ENCODE results near the gene PAK1IP1.
"Not testable (repeated sequence)": the region's sequence is repeated elsewhere in the genome, so short reads cannot be mapped to it uniquely, and the experiment has no call there.

PAK1IP1 gene

GRCh38 chr6:10695086-10695657, 400 bp downstream of the PAK1IP1 start:
- DNase-seq: no peak

GRCh38 chr6:10696655-10697054, 1.9 kb downstream of the PAK1IP1 start:
- no peak for DNase-seq

- no peak for DNase-seq
Observed at GRCh38 chr6:10713962-10714361, 19.2 kb downstream of the PAK1IP1 start.

GRCh38 chr6:10719296-10719963, 24.7 kb downstream of the PAK1IP1 start:
- peak; percentile 33 for DNase-seq

GRCh38 chr6:10719964-10720264, 25.1 kb downstream of the PAK1IP1 start:
- no peak for DNase-seq

- DNase-seq: peak; percentile 20
Observed at GRCh38 chr6:10720265-10720959, 25.6 kb downstream of the PAK1IP1 start.

- DNase-seq: not testable (repeated sequence)
Observed at GRCh38 chr6:10720960-10721849, 26.4 kb downstream of the PAK1IP1 start.

GRCh38 chr6:10721850-10722569, 27.2 kb downstream of the PAK1IP1 start:
- no peak for DNase-seq

GRCh38 chr6:10722570-10722819, 27.7 kb downstream of the PAK1IP1 start:
- DNase-seq: no peak

- peak; percentile 96 for DNase-seq
Observed at GRCh38 chr6:10722820-10723566, 28.2 kb downstream of the PAK1IP1 start, which contains the start of gene TMEM14C. TSS of gene TMEM14C (plus strand) at chr6:10723070. CDS start at chr6:10724614, 1,544 bp downstream.

GRCh38 chr6:10723567-10723881, 28.8 kb downstream of the PAK1IP1 start:
- DNase-seq: no peak

GRCh38 chr6:10725044-10725443, 30.3 kb downstream of the PAK1IP1 start:
- no peak for DNase-seq

- no peak for DNase-seq
Observed at GRCh38 chr6:10725716-10726115, 30.9 kb downstream of the PAK1IP1 start.

GRCh38 chr6:10730254-10730653, 35.5 kb downstream of the PAK1IP1 start:
- no peak for DNase-seq

GRCh38 chr6:10733151-10733715, 38.5 kb downstream of the PAK1IP1 start:
- no peak for DNase-seq

GRCh38 chr6:10733863-10734262, 39.1 kb downstream of the PAK1IP1 start:
- no peak for DNase-seq

- no peak for DNase-seq
Observed at GRCh38 chr6:10736731-10737130, 42.0 kb downstream of the PAK1IP1 start.

- DNase-seq: no peak
Observed at GRCh38 chr6:10740061-10740460, 45.3 kb downstream of the PAK1IP1 start.

- not testable (repeated sequence) for DNase-seq
Observed at GRCh38 chr6:10741643-10742042, 46.9 kb downstream of the PAK1IP1 start.

- no peak for DNase-seq
Observed at GRCh38 chr6:10742251-10742650, 47.5 kb downstream of the PAK1IP1 start.

- no peak for DNase-seq
Observed at GRCh38 chr6:10743515-10743914, 48.7 kb downstream of the PAK1IP1 start.

GRCh38 chr6:10745116-10745515, 50.3 kb downstream of the PAK1IP1 start:
- DNase-seq: no peak
